Dendritic cell treated with granulocyte-macrophage colony-stimulating factor and Interleukin-4, amounts not matched to agents 40 ng/mL and 50 ng/mL, for 4 days (primary cell): ENCODE results near the gene MAG.

Experiments used
- H3K27ac Mint-ChIP-seq: one replicate; pipeline ENCODE4 v1.8.0; 2022; ENCODE audit warnings: mild to moderate bottlenecking, mixed read lengths
- H3K27me3 Mint-ChIP-seq: one replicate; pipeline ENCODE4 v1.8.0; 2022; ENCODE audit warnings: mild to moderate bottlenecking, mixed read lengths
- H3K36me3 Mint-ChIP-seq: one replicate; pipeline ENCODE4 v1.8.0; 2022; ENCODE audit warnings: low read depth, mixed read lengths
- H3K4me1 Mint-ChIP-seq: one replicate; pipeline ENCODE4 v1.8.0; 2022; ENCODE audit warnings: low read depth, mixed read lengths
- H3K4me3 Mint-ChIP-seq: one replicate; pipeline ENCODE4 v1.8.0; 2022; ENCODE audit warnings: mild to moderate bottlenecking, moderate library complexity, mixed read lengths
- H3K9me3 Mint-ChIP-seq: one replicate; pipeline ENCODE4 v1.8.0; 2022; ENCODE audit warnings: mixed read lengths
- intact Hi-C: fragments of 100-400 bp; cut with micrococcal nuclease; formaldehyde crosslinking; loops from one replicate; pipeline ENCODE4 v1.15.0; 2022

MAG gene

DNA sequence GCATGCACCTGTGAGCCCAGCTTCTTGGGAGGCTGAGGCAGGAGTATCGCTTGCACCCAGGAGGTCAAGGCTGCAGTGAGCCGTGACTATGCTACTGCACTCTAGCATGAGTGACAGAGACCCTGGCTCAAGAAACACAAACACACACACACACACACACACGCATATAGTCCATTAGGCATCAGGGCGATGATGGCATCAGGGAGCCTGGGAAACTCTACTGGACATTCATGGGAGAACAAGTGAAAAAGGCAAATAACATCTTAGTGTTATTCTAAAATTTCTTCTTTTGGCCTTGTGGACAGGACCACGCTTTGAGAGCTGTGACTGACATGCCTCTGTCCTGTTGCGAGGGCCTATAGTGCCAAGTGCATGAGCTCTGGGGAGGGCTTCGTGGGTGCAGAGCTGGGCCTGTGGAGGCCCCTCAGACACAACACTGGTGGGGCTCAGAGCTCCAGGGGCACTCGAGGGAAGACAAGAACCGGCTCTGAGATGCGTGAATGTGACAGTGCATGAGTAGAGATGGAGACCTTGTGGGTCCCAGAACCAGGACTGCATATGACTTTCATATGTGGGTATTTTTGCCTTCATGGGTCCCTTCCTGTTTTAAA is 31.2 kb upstream of the MAG start:
- intact Hi-C loops: loop anchor here (10.0 kb wide), 1 partner anchor 46 kb away; no protein-coding TSS in a partner anchor
- Mint-ChIP-seq H3K27me3 (peaks cover 56% of the 10 kb centered on the region), H3K4me1 (peaks cover 20% of the 10 kb centered on the region), H3K36me3 (peaks cover 4% of the 10 kb centered on the region), H3K9me3 (no peaks in the 10 kb centered on the region), H3K4me3 (no peak overlapping the region), H3K27ac (no peak overlapping the region)

DNA sequence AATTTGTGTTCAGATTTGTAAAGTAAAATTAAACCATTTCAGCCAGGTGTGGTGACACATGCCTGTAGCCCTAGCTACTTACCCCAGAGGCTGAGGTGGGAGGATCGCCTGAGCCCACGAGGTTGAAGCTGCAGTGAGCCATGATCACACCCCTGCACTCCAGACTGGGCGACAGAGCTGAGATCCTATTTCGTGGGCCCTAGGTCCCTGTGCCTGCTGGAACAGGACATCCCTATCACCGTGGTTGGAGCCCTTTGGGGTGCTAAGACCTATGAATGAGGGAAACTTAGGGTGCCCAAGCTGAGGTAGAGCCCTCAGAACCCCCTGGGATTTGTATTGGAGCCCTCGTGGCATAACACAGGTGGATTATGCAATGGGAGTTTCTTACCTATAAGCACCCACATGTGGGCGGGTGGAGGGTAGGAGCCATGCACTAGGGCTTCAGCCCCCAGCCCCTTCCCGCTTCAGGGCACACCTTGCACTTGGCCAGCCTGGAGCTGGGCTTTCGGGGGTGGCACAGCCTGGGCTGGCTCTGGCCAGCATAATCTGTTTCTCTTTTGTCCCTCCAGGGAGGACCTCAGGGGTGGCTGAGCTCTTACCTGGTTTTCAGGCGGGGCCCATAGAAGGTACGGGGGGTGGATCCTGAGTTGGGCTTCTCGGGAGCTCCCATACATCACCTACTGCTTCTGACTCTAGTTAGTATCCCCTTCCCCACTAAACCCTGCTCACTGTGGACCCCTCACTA is 30.4 kb upstream of the MAG start:
- intact Hi-C loops: loop anchor here (10.0 kb wide), 1 partner anchor 47 kb away; no protein-coding TSS in a partner anchor
- peaks cover 11% of the 10 kb centered on the region for H3K36me3 Mint-ChIP-seq
- no peaks in the 10 kb centered on the region for H3K9me3 Mint-ChIP-seq
- peaks cover 54% of the 10 kb centered on the region for H3K27me3 Mint-ChIP-seq
- H3K4me1 Mint-ChIP-seq: peaks cover 28% of the 10 kb centered on the region
- no peak overlapping the region for H3K27ac Mint-ChIP-seq
- no peak overlapping the region for H3K4me3 Mint-ChIP-seq

DNA sequence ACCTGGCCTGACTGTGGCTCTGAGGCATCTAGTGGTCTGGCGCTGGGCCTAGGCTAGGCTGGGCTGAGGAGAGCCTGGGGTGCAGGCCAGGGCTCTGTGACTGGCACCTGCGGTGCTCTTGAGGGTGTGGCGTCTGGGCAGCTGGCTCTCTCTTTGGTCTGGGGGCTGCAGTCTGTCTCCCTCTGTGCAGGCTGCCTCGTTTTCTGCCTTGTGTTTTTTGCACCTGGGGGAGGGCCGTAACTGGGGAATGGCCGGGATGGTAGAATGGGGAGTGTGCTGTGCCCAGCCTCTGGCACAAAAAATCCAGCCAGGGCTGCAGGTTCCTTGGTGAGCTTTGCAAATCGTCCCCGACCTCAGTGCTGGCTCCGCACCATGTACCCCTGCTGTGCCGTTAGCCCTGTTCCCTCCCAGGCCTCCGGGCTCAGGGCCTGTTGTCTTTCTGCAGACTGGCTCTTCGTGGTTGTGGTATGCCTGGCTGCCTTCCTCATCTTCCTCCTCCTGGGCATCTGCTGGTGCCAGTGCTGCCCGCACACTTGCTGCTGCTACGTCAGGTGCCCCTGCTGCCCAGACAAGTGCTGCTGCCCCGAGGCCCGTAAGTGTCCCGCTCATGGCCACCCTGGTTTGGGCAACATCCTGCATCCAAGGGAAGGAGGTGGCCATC is 29.7 kb upstream of the MAG start:
- H3K27ac Mint-ChIP-seq: no peak overlapping the region

DNA sequence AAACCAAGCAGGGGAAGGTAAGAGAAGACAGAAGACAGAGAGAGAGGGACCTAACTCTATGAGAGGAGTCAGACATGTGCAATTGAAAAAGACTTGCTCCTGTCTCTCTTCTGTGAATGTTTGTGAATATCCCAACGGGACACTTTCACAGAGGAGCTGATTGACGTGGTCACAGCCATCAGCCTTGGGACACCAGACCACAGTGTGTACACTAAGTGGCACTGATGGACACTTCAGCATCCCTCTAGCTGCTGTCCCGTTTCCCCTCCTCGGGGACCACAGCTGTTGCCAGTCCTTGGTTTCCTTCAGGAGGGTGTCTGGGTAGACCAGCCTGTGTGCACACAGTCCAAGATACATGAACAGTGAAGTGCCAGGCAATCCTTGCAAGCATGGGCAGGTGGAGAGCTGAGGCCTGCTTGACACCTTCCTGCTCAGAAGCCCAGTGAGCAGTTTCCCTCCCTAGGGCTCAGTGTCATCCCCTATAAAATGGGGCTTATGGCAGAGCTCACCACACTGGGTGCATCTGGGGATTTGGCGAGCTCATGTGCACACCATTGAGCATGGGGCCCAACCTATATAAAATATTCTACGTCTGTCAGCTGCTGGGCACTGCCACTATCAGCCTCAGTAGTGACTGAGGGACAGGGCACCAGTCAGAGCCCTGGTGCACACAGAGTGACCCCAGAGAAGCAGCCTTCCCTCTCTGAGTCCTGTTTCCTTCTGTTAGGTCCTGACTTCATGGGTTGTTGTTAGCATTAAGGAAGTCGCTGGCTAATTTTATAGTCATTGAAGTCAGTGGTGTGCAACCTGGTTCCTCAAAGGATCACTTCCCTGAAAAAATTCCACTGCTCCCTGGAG is 27.5 kb upstream of the MAG start:
- Mint-ChIP-seq H3K4me3 (no peak overlapping the region), H3K27me3 (peaks cover 33% of the 10 kb centered on the region), H3K36me3 (peaks cover 27% of the 10 kb centered on the region), H3K27ac (no peak overlapping the region), H3K4me1 (peaks cover 37% of the 10 kb centered on the region), H3K9me3 (no peaks in the 10 kb centered on the region)
- intact Hi-C loops: loop anchor here (5.0 to 10.0 kb wide), 3 partner anchors 50 to 112 kb away; partner anchors contain the start of genes FFAR1 and FXYD5

More for the DNA sequence above, 29.7 kb upstream of the MAG start:
- Mint-ChIP-seq H3K4me3 (no peak overlapping the region), H3K9me3 (no peaks in the 10 kb centered on the region), H3K4me1 (peaks cover 34% of the 10 kb centered on the region), H3K27me3 (peaks cover 49% of the 10 kb centered on the region), H3K36me3 (peaks cover 16% of the 10 kb centered on the region)
- intact Hi-C loops: loop anchor here (10.0 kb wide), 1 partner anchor 47 kb away; no protein-coding TSS in a partner anchor

DNA sequence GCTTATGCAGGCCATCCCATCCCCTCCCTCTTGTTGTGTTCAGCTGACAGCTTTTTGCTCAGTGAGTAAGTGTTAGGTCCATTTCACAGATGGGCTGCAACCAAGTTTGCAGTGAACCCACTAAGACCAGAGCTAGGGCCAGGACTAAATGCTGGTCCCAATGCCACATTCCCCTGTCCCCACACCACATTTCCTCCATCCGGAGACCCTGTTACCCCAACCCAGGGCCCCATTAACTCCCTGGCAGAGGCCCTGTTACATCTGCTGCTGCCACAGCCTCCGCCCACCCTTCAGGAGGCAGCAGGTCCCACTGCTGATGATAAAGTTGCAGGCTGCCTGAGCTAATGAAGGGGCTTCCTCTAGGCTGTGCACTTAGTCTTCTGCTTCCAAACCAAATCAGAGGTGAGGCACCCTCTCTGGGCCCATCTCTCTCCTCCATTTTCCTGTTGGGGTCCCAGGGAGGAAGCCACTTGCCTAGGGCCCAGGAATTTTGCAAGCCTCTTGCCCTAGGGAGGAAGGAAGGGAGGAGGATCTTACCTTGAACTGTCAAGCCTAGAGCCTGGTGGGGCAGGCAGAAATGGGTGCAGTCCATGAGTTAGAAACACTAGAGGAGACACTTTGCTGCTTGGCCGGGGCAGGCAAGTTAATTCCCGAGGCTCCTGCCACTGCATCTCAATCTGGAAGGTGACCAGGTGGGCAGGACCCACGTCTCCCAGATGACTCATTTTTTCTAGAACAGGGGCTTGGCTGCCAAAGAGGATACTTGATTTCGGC is 26.6 kb upstream of the MAG start:
- peaks cover 27% of the 10 kb centered on the region for H3K27me3 Mint-ChIP-seq
- H3K4me3 Mint-ChIP-seq: no peak overlapping the region
- intact Hi-C loops: loop anchor here (5.0 to 10.0 kb wide), 3 partner anchors 51 to 113 kb away; partner anchors contain the start of genes FFAR1 and FXYD5

DNA sequence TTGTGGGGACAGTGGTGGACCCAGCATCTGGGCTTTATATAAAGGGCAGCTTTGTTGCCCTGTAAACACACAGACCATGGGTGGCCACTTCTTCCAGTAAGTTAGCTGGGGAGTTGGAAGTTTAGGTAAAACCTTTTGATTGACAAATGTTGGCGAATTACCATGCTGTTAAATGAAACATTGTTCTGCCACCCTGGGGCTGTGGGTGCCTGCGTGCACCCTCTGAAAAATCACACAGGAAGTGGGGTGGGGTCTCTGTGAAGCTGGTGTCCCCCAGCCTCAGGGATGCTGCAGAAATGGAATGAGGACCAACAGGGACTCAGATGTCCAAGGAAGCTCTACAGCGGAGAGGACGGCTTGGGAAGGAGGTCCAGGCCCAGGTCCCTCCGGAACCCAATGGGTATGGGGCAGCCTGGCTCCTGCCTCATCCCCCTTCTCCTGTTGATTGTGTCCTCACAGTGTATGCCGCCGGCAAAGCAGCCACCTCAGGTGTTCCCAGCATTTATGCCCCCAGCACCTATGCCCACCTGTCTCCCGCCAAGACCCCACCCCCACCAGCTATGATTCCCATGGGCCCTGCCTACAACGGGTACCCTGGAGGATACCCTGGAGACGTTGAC is 26.0 kb upstream of the MAG start:
- no peaks in the 10 kb centered on the region for H3K9me3 Mint-ChIP-seq
- peaks cover 42% of the 10 kb centered on the region for H3K36me3 Mint-ChIP-seq
- H3K27me3 Mint-ChIP-seq: peaks cover 20% of the 10 kb centered on the region
- peak overlapping the region; percentile 64 for H3K4me3 Mint-ChIP-seq
- peak overlapping the region; percentile 96 for H3K27ac Mint-ChIP-seq
- H3K4me1 Mint-ChIP-seq: peaks cover 44% of the 10 kb centered on the region
- intact Hi-C loops: loop anchor here (5.0 to 10.0 kb wide), 3 partner anchors 51 to 114 kb away; partner anchors contain the start of genes FFAR1 and FXYD5

More for the DNA sequence above, 26.6 kb upstream of the MAG start:
- Mint-ChIP-seq H3K36me3 (peaks cover 35% of the 10 kb centered on the region), H3K9me3 (no peaks in the 10 kb centered on the region), H3K27ac (no peak overlapping the region), H3K4me1 (peaks cover 37% of the 10 kb centered on the region)

DNA sequence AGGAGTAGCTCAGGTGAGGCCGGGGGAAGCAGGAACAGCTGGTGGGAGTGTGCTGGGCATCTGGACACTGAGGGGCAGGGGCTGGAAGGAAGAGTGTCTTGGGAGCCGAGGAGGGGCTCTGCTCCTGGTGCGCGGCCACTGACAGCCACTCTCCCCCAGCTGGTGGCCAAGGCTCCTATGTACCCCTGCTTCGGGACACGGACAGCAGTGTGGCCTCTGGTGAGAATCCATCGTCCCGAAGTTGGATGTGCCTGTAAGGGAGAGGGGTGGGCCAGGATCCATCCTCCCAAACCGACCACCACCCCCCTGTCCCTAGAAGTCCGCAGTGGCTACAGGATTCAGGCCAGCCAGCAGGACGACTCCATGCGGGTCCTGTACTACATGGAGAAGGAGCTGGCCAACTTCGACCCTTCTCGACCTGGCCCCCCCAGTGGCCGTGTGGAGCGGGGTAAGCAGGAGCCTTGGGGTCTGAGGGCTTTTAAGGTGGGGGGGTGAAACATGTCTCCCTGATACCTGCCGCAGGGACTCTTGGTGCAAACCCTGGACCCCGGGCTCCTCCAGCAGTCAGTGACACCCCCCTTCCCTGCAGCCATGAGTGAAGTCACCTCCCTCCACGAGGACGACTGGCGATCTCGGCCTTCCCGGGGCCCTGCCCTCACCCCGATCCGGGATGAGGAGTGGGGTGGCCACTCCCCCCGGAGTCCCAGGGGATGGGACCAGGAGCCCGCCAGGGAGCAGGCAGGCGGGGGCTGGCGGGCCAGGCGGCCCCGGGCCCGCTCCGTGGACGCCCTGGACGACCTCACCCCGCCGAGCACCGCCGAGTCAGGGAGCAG is 25.2 kb upstream of the MAG start:
- H3K4me1 Mint-ChIP-seq: peaks cover 52% of the 10 kb centered on the region

DNA sequence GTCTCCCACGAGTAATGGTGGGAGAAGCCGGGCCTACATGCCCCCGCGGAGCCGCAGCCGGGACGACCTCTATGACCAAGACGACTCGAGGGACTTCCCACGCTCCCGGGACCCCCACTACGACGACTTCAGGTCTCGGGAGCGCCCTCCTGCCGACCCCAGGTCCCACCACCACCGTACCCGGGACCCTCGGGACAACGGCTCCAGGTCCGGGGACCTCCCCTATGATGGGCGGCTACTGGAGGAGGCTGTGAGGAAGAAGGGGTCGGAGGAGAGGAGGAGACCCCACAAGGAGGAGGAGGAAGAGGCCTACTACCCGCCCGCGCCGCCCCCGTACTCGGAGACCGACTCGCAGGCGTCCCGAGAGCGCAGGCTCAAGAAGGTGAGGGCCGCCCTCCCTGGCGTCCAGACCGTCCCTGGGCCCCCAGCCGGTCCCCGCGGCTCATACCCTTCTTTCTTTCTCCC is 24.6 kb upstream of the MAG start:
- Mint-ChIP-seq H3K27ac (peak overlapping the region; percentile 96), H3K36me3 (peaks cover 56% of the 10 kb centered on the region), H3K27me3 (peaks cover 6% of the 10 kb centered on the region), H3K9me3 (no peaks in the 10 kb centered on the region), H3K4me3 (peak overlapping the region; percentile 95), H3K4me1 (peaks cover 58% of the 10 kb centered on the region)
- intact Hi-C loops: loop anchor here (5.0 to 10.0 kb wide), 3 partner anchors 53 to 115 kb away; partner anchors contain the start of genes FFAR1 and FXYD5

More for the DNA sequence above, 25.2 kb upstream of the MAG start:
- Mint-ChIP-seq H3K27ac (peak overlapping the region; percentile 96), H3K27me3 (peaks cover 13% of the 10 kb centered on the region), H3K36me3 (peaks cover 49% of the 10 kb centered on the region), H3K4me3 (peak overlapping the region; percentile 95), H3K9me3 (no peaks in the 10 kb centered on the region)
- intact Hi-C loops: loop anchor here (5.0 to 10.0 kb wide), 3 partner anchors 52 to 114 kb away; partner anchors contain the start of genes FFAR1 and FXYD5

DNA sequence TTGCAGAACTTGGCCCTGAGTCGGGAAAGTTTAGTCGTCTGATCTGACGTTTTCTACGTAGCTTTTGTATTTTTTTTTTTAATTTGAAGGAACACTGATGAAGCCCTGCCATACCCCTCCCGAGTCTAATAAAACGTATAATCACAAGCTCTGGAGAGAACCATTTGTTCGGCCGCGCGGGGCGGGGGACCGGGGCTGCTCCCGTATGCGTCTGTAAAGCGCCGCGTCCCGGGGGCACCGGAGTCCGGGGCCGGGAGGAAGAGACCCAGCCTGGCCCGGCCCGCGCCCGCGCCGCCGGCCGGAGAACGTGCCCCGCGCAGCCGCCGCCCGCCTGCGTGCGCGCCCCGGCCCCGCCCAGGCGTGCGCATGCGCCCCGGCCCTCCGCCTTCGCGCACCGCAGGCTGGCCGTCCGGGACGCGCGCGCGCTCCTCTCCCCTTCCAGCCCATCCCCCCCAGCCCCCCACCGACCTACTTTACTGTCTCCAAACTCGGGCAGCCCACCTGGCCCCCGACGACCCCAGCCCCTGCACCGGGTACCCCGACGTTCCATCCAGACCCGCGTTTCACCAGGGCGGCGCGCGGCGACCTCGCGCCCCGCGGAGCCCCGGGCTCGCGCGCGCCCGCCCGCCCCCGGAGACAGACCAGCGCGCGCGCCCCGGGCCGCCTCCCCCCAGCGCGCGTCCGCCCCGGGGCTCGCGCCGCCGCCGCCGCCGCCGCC is 24.0 kb upstream of the MAG start:
- H3K4me1 Mint-ChIP-seq: peaks cover 64% of the 10 kb centered on the region
- peaks cover 61% of the 10 kb centered on the region for H3K36me3 Mint-ChIP-seq
- H3K27me3 Mint-ChIP-seq: peaks cover 4% of the 10 kb centered on the region
- intact Hi-C loops: loop anchor here (5.0 to 10.0 kb wide), 3 partner anchors 53 to 116 kb away; partner anchors contain the start of genes FFAR1 and FXYD5
- H3K27ac Mint-ChIP-seq: peak overlapping the region; percentile 96
- H3K9me3 Mint-ChIP-seq: no peaks in the 10 kb centered on the region
- peak overlapping the region; percentile 95 for H3K4me3 Mint-ChIP-seq

DNA sequence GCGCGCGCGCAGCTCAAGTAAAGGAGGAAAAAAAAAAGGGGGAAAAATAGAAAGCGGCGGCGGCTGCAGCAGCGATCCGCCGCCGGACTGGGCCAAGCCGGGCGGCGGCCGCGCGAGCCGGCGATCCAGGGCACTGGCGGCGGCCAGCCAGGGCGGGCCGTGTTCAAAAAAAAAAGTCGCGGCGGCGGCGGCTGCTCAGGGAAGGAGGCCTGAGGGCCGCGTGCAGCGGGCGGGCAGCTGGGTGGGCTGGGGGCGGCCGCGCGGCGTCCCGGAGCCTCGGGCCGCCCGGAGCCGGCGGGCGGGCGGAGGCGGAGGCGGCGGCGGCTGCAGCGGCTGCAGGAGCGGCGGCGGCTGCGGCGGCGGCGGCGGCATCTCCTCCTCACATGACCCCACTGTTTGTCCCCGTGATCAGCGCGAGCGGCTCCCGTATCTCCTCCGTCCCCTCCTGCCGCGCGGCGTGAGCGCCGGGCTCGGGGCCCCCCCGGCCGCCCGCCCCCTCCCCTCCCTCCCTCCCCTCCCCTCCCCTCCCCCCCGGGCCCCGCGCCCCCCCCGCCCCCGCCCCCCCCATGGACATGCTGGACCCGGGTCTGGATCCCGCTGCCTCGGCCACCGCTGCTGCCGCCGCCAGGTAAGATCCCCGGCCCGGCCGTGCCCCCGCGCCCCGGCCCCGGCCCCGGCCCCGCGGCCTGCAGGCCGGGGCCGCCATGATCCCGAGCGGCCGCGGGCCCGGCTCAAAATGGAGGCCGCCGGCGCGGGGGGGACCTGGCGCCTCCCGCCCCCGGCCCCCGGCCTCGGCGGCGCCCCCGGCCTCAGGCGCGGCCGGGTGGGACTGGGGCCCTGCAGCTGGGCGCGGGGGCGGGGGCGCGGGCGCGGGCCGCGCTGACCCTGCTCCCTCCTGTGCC is 23.2 kb upstream of the MAG start, which contains the start of gene USF2:
USF2 (plus strand) TSS at position 427 of the 902 bp plus-strand sequence; CDS start at position 567, 140 bp downstream.
- Mint-ChIP-seq H3K4me3 (peak within 1 kb of the TSS; percentile 95), H3K4me1 (peaks cover 72% of the 10 kb centered on the region), H3K36me3 (peaks cover 70% of the 10 kb centered on the region)

More for the DNA sequence above, 23.2 kb upstream of the MAG start, which contains the start of gene USF2:
- Mint-ChIP-seq H3K9me3 (no peaks in the 10 kb centered on the region), H3K27ac (peak within 1 kb of the TSS; percentile 96), H3K27me3 (no peaks in the 10 kb centered on the region)
- intact Hi-C loops: loop anchor here (1.0 to 10.0 kb wide), 4 partner anchors 54 to 227 kb away; partner anchors contain the start of genes FFAR1 and FXYD5
